Subcutaneous adipose tissue (tissue), 4 donors: ENCODE measurements around the gene ECD. TPM values are rescaled to one million over a fixed set of nuclear protein-coding genes. Genes with fewer than 3 reads are reported as not detected.

ENCODE experiments used
- CTCF ChIP-seq: fragments of 450-650 bp; IDR thresholded peaks from one replicate; pipeline ENCODE4 v1.5.1; 2016; ENCODE audit warnings: low read depth, mild to moderate bottlenecking, control low read depth, antibody characterized with exemption, moderate library complexity
- total RNA-seq, 4 donors: library from RNA; depleted of rRNA; stranded (reverse); fragments of >200 nt; gene quantifications; one replicate each; pipeline ENCODE4 v1.1.0, GENCODE V29; 2016

Gene ECD
- total RNA-seq, 4 donors from 2014 or later: 25.1 to 40.6 (median 27.9) TPM

- no peak for TF ChIP-seq CTCF
Observed at GRCh38 chr10:73131913-73132686, 35.7 kb downstream of the ECD start.

GRCh38 chr10:73131301-73131700 is 36.5 kb downstream of the ECD start:
- TF ChIP-seq CTCF: no peak

- no peak for TF ChIP-seq CTCF
Observed at GRCh38 chr10:73126343-73126742, 41.5 kb downstream of the ECD start.

GRCh38 chr10:73119952-73120351 is 47.9 kb downstream of the ECD start:
- no peak for TF ChIP-seq CTCF

GRCh38 chr10:73119457-73119856 is 48.4 kb downstream of the ECD start:
- TF ChIP-seq CTCF: no peak

GRCh38 chr10:73117976-73118743 is 49.6 kb downstream of the ECD start:
- no peak for TF ChIP-seq CTCF

GRCh38 chr10:73116017-73116416 is 51.8 kb downstream of the ECD start:
- TF ChIP-seq CTCF: no peak
